Gastrocnemius medialis (tissue), 4 donors: ENCODE results near the gene XKR8. TPM values are rescaled to one million over a fixed set of nuclear protein-coding genes. Genes with fewer than 3 reads are reported as not detected.

Experiments
- ATAC-seq, 2 donors: fragments of 150-250 bp; one replicate each; pipeline ENCODE4 v1.9.1; 2016
- DNase-seq, 2 donors: peaks; one replicate each; pipeline ENCODE4 v3.0.0-alpha.2; 2019
- H3K27ac ChIP-seq, 4 donors: fragments of 200-600 bp; sonication (generic); 1 replicate in 1 of 4; 2 replicates in 3 of 4; pipeline ENCODE4 v1.5.1; 2016 to 2018; ENCODE audit warnings: mild to moderate bottlenecking in 2 of 4, moderate library complexity in 1 of 4
- H3K27me3 ChIP-seq, 3 donors: fragments of 200-600 bp; sonication (generic) in 2 of 3; 1 replicate in 1 of 3; 2 replicates in 2 of 3; pipeline versions ENCODE4 v1.5.1 to v1.6.0; 2016 to 2019; ENCODE audit warnings: mild to moderate bottlenecking in 1 of 3, moderate library complexity in 1 of 3
- H3K36me3 ChIP-seq, 2 donors: fragments of 200-600 bp; sonication (generic) in 1 of 2; one replicate each; pipeline ENCODE4 v1.5.1; 2017 to 2018
- H3K4me1 ChIP-seq, 2 donors: fragments of 200-600 bp; sonication (generic) in 1 of 2; one replicate each; pipeline ENCODE4 v1.5.1; 2016 to 2017; ENCODE audit warnings: mild to moderate bottlenecking in 2 of 2
- H3K4me3 ChIP-seq, 4 donors: fragments of 200-600 bp; sonication (generic) in 3 of 4; 1 replicate in 1 of 4; 2 replicates in 3 of 4; pipeline ENCODE4 v1.5.1; 2016 to 2019; ENCODE audit warnings: mild to moderate bottlenecking in 2 of 4
- H3K9me3 ChIP-seq, 3 donors: fragments of 200-600 bp; sonication (generic) in 2 of 3; 1 replicate in 1 of 3; 2 replicates in 2 of 3; pipeline ENCODE4 v1.5.1; 2016 to 2019
- CTCF ChIP-seq, 5 experiments: fragments of 450-650 bp in 3 of 5; fragments of 200-600 bp in 2 of 5; sonication (generic) in 2 of 5; IDR thresholded peaks in 4 of 5; conservative IDR thresholded peaks in 1 of 5; 1 replicate in 4 of 5; 2 replicates in 1 of 5; pipeline ENCODE4 v1.5.1; 2016 to 2019; ENCODE audit warnings: antibody characterized with exemption in 5 of 5, mild to moderate bottlenecking in 3 of 5, moderate library complexity in 3 of 5
- POLR2A ChIP-seq, 2 donors: fragments of 450-650 bp; IDR thresholded peaks; one replicate each; pipeline ENCODE4 v1.6.1; 2017; ENCODE audit warnings: antibody characterized with exemption in 2 of 2, mild to moderate bottlenecking in 2 of 2, moderate library complexity in 2 of 2
- in situ Hi-C, 4 donors: fragments of 200-750 bp; cut with MboI; loops; one replicate each; pipeline versions ENCODE4 v1.15.0 to v1.8.0; 2017; ENCODE audit warnings: low sequenced_read_pairs in 4 of 4
- intact Hi-C: fragments of 100-400 bp; cut with DNase I; formaldehyde crosslinking; loops from one replicate; pipeline ENCODE4 v1.15.1; 2023; ENCODE audit warnings: low total_unique reads
- total RNA-seq, 4 donors: library from RNA; depleted of rRNA; stranded (reverse); fragments of >200 nt; gene quantifications; one replicate each; pipeline versions ENCODE4 v1.1.0 to v1.2.3, GENCODE V29; 2016

Gene XKR8
- total RNA-seq, 4 donors from 2014 or later, result 3.8 to 7.4 (median 5.4) TPM

- Histone ChIP-seq H3K27me3 (peaks cover 0 to 12% (median 10%) of the 10 kb centered on the region in 3 donors), H3K36me3 (no peaks in the 10 kb centered on the region), H3K9me3 (no peaks in the 10 kb centered on the region), H3K4me1 (no peaks in the 10 kb centered on the region), H3K4me3 (no peak overlapping the region), H3K27ac (no peak overlapping the region)
- in situ Hi-C loops, result no loop called here
- no peak for TF ChIP-seq CTCF (IDR thresholded peaks at IDR 0.05 in 4 of 5, conservative IDR thresholded peaks at IDR 0.05 in 1 of 5)
- no peak for TF ChIP-seq POLR2A (IDR thresholded peaks at IDR 0.05)
- ATAC-seq (no peak), DNase-seq (no peak)
- intact Hi-C loops, result no loop called here
Measured at GRCh38 chr1:27931184-27931583, 28.6 kb upstream of the XKR8 start.

- no peaks in the 10 kb centered on the region for H3K36me3 ChIP-seq
- H3K4me3 ChIP-seq, result no peak overlapping the region
- TF ChIP-seq POLR2A (IDR thresholded peaks at IDR 0.05) (no peak), CTCF (IDR thresholded peaks at IDR 0.05 in 4 of 5, conservative IDR thresholded peaks at IDR 0.05 in 1 of 5) (no peak)
- no peaks in the 10 kb centered on the region for H3K9me3 ChIP-seq
- no peaks in the 10 kb centered on the region for H3K4me1 ChIP-seq
- no peak overlapping the region for H3K27ac ChIP-seq
- DNase-seq, result no peak
- in situ Hi-C loops, result no loop called here
- peaks cover 0 to 12% (median 10%) of the 10 kb centered on the region in 3 donors for H3K27me3 ChIP-seq
- no peak for ATAC-seq
- intact Hi-C loops, result no loop called here
Measured at GRCh38 chr1:27931759-27932158, 28.0 kb upstream of the XKR8 start.

GRCh38 chr1:27934818-27935549 lies 24.8 kb upstream of the XKR8 start, which contains the start of gene SMPDL3B:
TSS of gene SMPDL3B (plus strand) at chr1:27935000. CDS start at chr1:27935184, 184 bp downstream.
- Histone ChIP-seq H3K27ac (no peak within 1 kb of the TSS), H3K9me3 (no peaks in the 10 kb centered on the region), H3K27me3 (peaks cover 0 to 12% (median 10%) of the 10 kb centered on the region in 3 donors), H3K4me3 (peak within 1 kb of the TSS in 1 of 4 donors; percentile 28), H3K4me1 (no peaks in the 10 kb centered on the region), H3K36me3 (no peaks in the 10 kb centered on the region)
- TF ChIP-seq CTCF (IDR thresholded peaks at IDR 0.05 in 4 of 5, conservative IDR thresholded peaks at IDR 0.05 in 1 of 5), result no peak
- TF ChIP-seq POLR2A (IDR thresholded peaks at IDR 0.05), result no peak
- intact Hi-C loops (no loop called here), in situ Hi-C loops (no loop called here)
- no peak for ATAC-seq
- no peak for DNase-seq

GRCh38 chr1:27935721-27936120 lies 24.1 kb upstream of the XKR8 start:
- DNase-seq, result no peak
- Histone ChIP-seq H3K27me3 (peaks cover 0 to 12% (median 10%) of the 10 kb centered on the region in 3 donors), H3K27ac (no peak overlapping the region), H3K9me3 (no peaks in the 10 kb centered on the region), H3K36me3 (no peaks in the 10 kb centered on the region), H3K4me1 (no peaks in the 10 kb centered on the region), H3K4me3 (no peak overlapping the region)
- ATAC-seq, result no peak
- intact Hi-C loops (no loop called here), in situ Hi-C loops (no loop called here)
- no peak for TF ChIP-seq CTCF (IDR thresholded peaks at IDR 0.05 in 4 of 5, conservative IDR thresholded peaks at IDR 0.05 in 1 of 5)
- TF ChIP-seq POLR2A (IDR thresholded peaks at IDR 0.05), result no peak
